Stimulated activated naive CD8-positive, alpha-beta T cell treated with anti-CD3 and anti-CD28 coated beads, Interleukin-15, Interleukin-2, amounts not matched to agents 100 ng/mL and 50 ng/mL, for 24 hours (primary cell): Measurements from ENCODE around the gene NLRP6.
A peak's percentile ranks its signal among the peaks of the same experiment; 100 is the strongest.
"Not testable (repeated sequence)": the region's sequence is repeated elsewhere in the genome, so short reads cannot be mapped to it uniquely, and the experiment has no call there.

ENCODE experiments used
- H3K27ac Mint-ChIP-seq: one replicate; pipeline ENCODE4 v1.8.0; 2021; ENCODE audit warnings: mild to moderate bottlenecking, mixed read lengths
- H3K27me3 Mint-ChIP-seq: one replicate; pipeline ENCODE4 v1.8.0; 2021; ENCODE audit warnings: mixed read lengths
- H3K36me3 Mint-ChIP-seq: one replicate; pipeline ENCODE4 v1.8.0; 2021; ENCODE audit warnings: low read depth, mixed read lengths
- H3K4me1 Mint-ChIP-seq: one replicate; pipeline ENCODE4 v1.8.0; 2021; ENCODE audit warnings: low read depth, mixed read lengths
- H3K4me3 Mint-ChIP-seq: one replicate; pipeline ENCODE4 v1.8.0; 2021; ENCODE audit warnings: mild to moderate bottlenecking, mixed read lengths
- H3K9me3 Mint-ChIP-seq: one replicate; pipeline ENCODE4 v1.8.0; 2021; ENCODE audit warnings: mixed read lengths

NLRP6 gene

GRCh38 chr11:303363-303762, 25.2 kb downstream of the NLRP6 start:
- peaks cover 19% of the 10 kb centered on the region for H3K27me3 Mint-ChIP-seq
- no peak overlapping the region for H3K27ac Mint-ChIP-seq
- peaks cover 52% of the 10 kb centered on the region for H3K4me1 Mint-ChIP-seq
- no peaks in the 10 kb centered on the region for H3K36me3 Mint-ChIP-seq
- H3K4me3 Mint-ChIP-seq = no peak overlapping the region
- H3K9me3 Mint-ChIP-seq = no peaks in the 10 kb centered on the region

GRCh38 chr11:304061-304506, 25.9 kb downstream of the NLRP6 start:
- H3K4me3 Mint-ChIP-seq = no peak overlapping the region
- H3K36me3 Mint-ChIP-seq = peaks cover 3% of the 10 kb centered on the region
- H3K9me3 Mint-ChIP-seq = no peaks in the 10 kb centered on the region
- peaks cover 50% of the 10 kb centered on the region for H3K4me1 Mint-ChIP-seq
- peaks cover 19% of the 10 kb centered on the region for H3K27me3 Mint-ChIP-seq
- H3K27ac Mint-ChIP-seq = no peak overlapping the region

GRCh38 chr11:304915-305843, 27.0 kb downstream of the NLRP6 start:
- H3K27me3 Mint-ChIP-seq = peaks cover 14% of the 10 kb centered on the region
- no peaks in the 10 kb centered on the region for H3K9me3 Mint-ChIP-seq
- H3K27ac Mint-ChIP-seq = no peak overlapping the region
- H3K4me3 Mint-ChIP-seq = no peak overlapping the region
- peaks cover 51% of the 10 kb centered on the region for H3K4me1 Mint-ChIP-seq
- peaks cover 12% of the 10 kb centered on the region for H3K36me3 Mint-ChIP-seq

- no peak overlapping the region for H3K27ac Mint-ChIP-seq
- H3K36me3 Mint-ChIP-seq = peaks cover 12% of the 10 kb centered on the region
- H3K4me1 Mint-ChIP-seq = peaks cover 45% of the 10 kb centered on the region
- peaks cover 8% of the 10 kb centered on the region for H3K27me3 Mint-ChIP-seq
- no peak overlapping the region for H3K4me3 Mint-ChIP-seq
- no peaks in the 10 kb centered on the region for H3K9me3 Mint-ChIP-seq
Observed at GRCh38 chr11:305844-306211, 27.6 kb downstream of the NLRP6 start.

- peaks cover 12% of the 10 kb centered on the region for H3K36me3 Mint-ChIP-seq
- no peaks in the 10 kb centered on the region for H3K27me3 Mint-ChIP-seq
- no peaks in the 10 kb centered on the region for H3K9me3 Mint-ChIP-seq
- H3K4me3 Mint-ChIP-seq = peak overlapping the region; percentile 93
- peaks cover 43% of the 10 kb centered on the region for H3K4me1 Mint-ChIP-seq
- H3K27ac Mint-ChIP-seq = no peak overlapping the region
Observed at GRCh38 chr11:306645-307371, 28.6 kb downstream of the NLRP6 start.

GRCh38 chr11:307766-308708, 29.8 kb downstream of the NLRP6 start, which contains the start of gene IFITM2:
Gene IFITM2 (plus strand): TSS chr11:307816. CDS start chr11:308193, 377 bp downstream.
- Mint-ChIP-seq H3K27ac (peak within 1 kb of the TSS; percentile 90), H3K4me1 (peaks cover 47% of the 10 kb centered on the region), H3K36me3 (peaks cover 12% of the 10 kb centered on the region), H3K4me3 (peak within 1 kb of the TSS; percentile 93)
- not testable (repeated sequence) for H3K27me3 Mint-ChIP-seq, H3K9me3 Mint-ChIP-seq

- Mint-ChIP-seq H3K27ac (peak overlapping the region; percentile 90), H3K36me3 (peaks cover 15% of the 10 kb centered on the region), H3K4me3 (peak overlapping the region; percentile 93), H3K4me1 (peaks cover 46% of the 10 kb centered on the region)
- not testable (repeated sequence) for H3K27me3 Mint-ChIP-seq, H3K9me3 Mint-ChIP-seq
Observed at GRCh38 chr11:308740-309665, 30.8 kb downstream of the NLRP6 start.

- H3K4me3 Mint-ChIP-seq = peak overlapping the region; percentile 93
- H3K27ac Mint-ChIP-seq = peak overlapping the region; percentile 90
- not testable (repeated sequence) for H3K27me3 Mint-ChIP-seq, H3K9me3 Mint-ChIP-seq
- peaks cover 24% of the 10 kb centered on the region for H3K36me3 Mint-ChIP-seq
- peaks cover 48% of the 10 kb centered on the region for H3K4me1 Mint-ChIP-seq
Observed at GRCh38 chr11:309979-310572, 31.9 kb downstream of the NLRP6 start.

- H3K9me3 Mint-ChIP-seq, H3K27me3 Mint-ChIP-seq: not testable (repeated sequence)
- Mint-ChIP-seq H3K4me3 (peak overlapping the region; percentile 99), H3K4me1 (peaks cover 42% of the 10 kb centered on the region), H3K27ac (peak overlapping the region; percentile 98), H3K36me3 (peaks cover 27% of the 10 kb centered on the region)
Observed at GRCh38 chr11:311013-311748, 33.0 kb downstream of the NLRP6 start.

- H3K27me3 Mint-ChIP-seq = no peaks in the 10 kb centered on the region
- peak overlapping the region; percentile 98 for H3K27ac Mint-ChIP-seq
- H3K9me3 Mint-ChIP-seq = no peaks in the 10 kb centered on the region
- peak overlapping the region; percentile 99 for H3K4me3 Mint-ChIP-seq
- H3K36me3 Mint-ChIP-seq = peaks cover 32% of the 10 kb centered on the region
- peaks cover 51% of the 10 kb centered on the region for H3K4me1 Mint-ChIP-seq
Observed at GRCh38 chr11:312092-312816, 34.0 kb downstream of the NLRP6 start.

GRCh38 chr11:313304-313786, 35.1 kb downstream of the NLRP6 start:
- H3K27me3 Mint-ChIP-seq = no peaks in the 10 kb centered on the region
- H3K27ac Mint-ChIP-seq = peak overlapping the region; percentile 98
- H3K4me3 Mint-ChIP-seq = peak overlapping the region; percentile 99
- H3K9me3 Mint-ChIP-seq = no peaks in the 10 kb centered on the region
- H3K36me3 Mint-ChIP-seq = peaks cover 32% of the 10 kb centered on the region
- H3K4me1 Mint-ChIP-seq = peaks cover 50% of the 10 kb centered on the region

GRCh38 chr11:313787-314553, 35.8 kb downstream of the NLRP6 start, which contains the start of gene IFITM1:
Gene IFITM1 (plus strand): TSS chr11:314040. CDS start chr11:314171, 131 bp downstream.
- Mint-ChIP-seq H3K4me3 (peak within 1 kb of the TSS; percentile 99), H3K27me3 (no peaks in the 10 kb centered on the region), H3K4me1 (peaks cover 50% of the 10 kb centered on the region), H3K9me3 (no peaks in the 10 kb centered on the region), H3K36me3 (peaks cover 30% of the 10 kb centered on the region), H3K27ac (peak within 1 kb of the TSS; percentile 98)
